Upper lobe of left lung (tissue), 6 donors: Measurements from ENCODE around the gene ITGAX. TPM values are rescaled to one million over a fixed set of nuclear protein-coding genes. Genes with fewer than 3 reads are reported as not detected.

Source experiments
- ATAC-seq, 2 donors: fragments of 200-7000 bp; cut with Tn5 transposase; one replicate each; pipeline ENCODE4 v1.9.1; 2022; ENCODE audit warnings: mild to moderate bottlenecking in 2 of 2, moderate library complexity in 2 of 2; ENCODE audit not compliant: low FRiP score in 2 of 2
- DNase-seq, 2 donors: peaks; one replicate each; pipeline ENCODE4 v3.0.0-alpha.2; 2019 to 2020
- H3K27ac ChIP-seq, 4 donors: fragments of 200-600 bp; sonication (generic); one replicate each; pipeline ENCODE4 v1.5.1; 2016 to 2019
- H3K27me3 ChIP-seq, 4 donors: fragments of 200-600 bp; sonication (generic); one replicate each; pipeline ENCODE4 v1.5.1; 2017 to 2019
- H3K36me3 ChIP-seq, 4 donors: fragments of 200-600 bp; sonication (generic); one replicate each; pipeline ENCODE4 v1.5.1; 2016 to 2019
- H3K4me1 ChIP-seq, 4 donors: fragments of 200-600 bp; sonication (generic); one replicate each; pipeline ENCODE4 v1.5.1; 2018 to 2019
- H3K4me3 ChIP-seq, 4 donors: fragments of 200-600 bp; sonication (generic); one replicate each; pipeline ENCODE4 v1.5.1; 2017 to 2019; ENCODE audit warnings: mild to moderate bottlenecking in 2 of 4, moderate library complexity in 1 of 4
- H3K9me3 ChIP-seq, 4 donors: fragments of 200-600 bp; sonication (generic); one replicate each; pipeline ENCODE4 v1.5.1; 2018 to 2019
- EP300 ChIP-seq, 4 donors: sonication (generic); formaldehyde crosslinking; IDR thresholded peaks; one replicate each; pipeline ENCODE4 v1.5.1; 2017; ENCODE audit warnings: antibody characterized with exemption in 4 of 4, control low read depth in 2 of 4
- POLR2A ChIP-seq, 4 donors: fragments of 450-650 bp; IDR thresholded peaks; one replicate each; pipeline ENCODE4 v1.5.1; 2016 to 2017; ENCODE audit warnings: antibody characterized with exemption in 4 of 4, mild to moderate bottlenecking in 2 of 4
- POLR2AphosphoS5 ChIP-seq, 2 donors: sonication (generic); formaldehyde crosslinking; IDR thresholded peaks; one replicate each; pipeline ENCODE4 v1.5.1; 2017; ENCODE audit warnings: antibody characterized with exemption in 2 of 2
- WGBS, 2 donors: methylation state at CpG; one replicate each; pipeline ENCODE4 v1.1.5; 2017 to 2018; 5-methylcytosine and 5-hydroxymethylcytosine counted together
- total RNA-seq, 6 donors: library from RNA; depleted of rRNA in 4 of 6; stranded (reverse); fragments of >200 nt in 4 of 6; gene quantifications; one replicate each; pipeline versions ENCODE4 v1.1.0 to v1.2.1, GENCODE V29; 2016 to 2021
- TF ChIP-seq, protein P1 (sequence below), 6 experiments: fragments of 450-650 bp in 4 of 6; fragments of 200-600 bp in 2 of 6; sonication (generic) in 2 of 6; IDR thresholded peaks; one replicate each; pipeline ENCODE4 v1.5.1; 2016 to 2019; ENCODE audit warnings: antibody characterized with exemption in 6 of 6
- donor health status: DM: no; HTN: no; CAD: no; lungs with moderate emphysema.
- donor health status: DM: no; HTN: yes; CAD: no; lungs with severe emphysema.

ITGAX gene
- total RNA-seq, 6 donors from 2014 or later = 24.0 to 318 (median 134) TPM

DNA sequence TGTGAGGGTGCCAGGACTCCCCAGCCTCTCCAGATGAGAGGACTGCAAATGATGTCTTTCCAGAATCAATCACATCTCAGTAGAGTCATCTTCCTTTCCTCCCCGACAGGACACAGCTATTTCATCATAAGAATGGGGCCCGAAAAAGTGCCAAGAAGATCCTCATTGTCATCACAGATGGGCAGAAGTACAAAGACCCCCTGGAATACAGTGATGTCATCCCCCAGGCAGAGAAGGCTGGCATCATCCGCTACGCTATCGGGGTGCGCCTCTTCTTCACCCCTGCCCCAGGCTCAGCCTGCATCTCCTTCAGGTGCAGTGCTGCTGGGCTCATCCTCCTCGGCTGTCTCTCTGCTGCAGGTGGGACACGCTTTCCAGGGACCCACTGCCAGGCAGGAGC is 52.4 kb downstream of the ITGAX start:
- WGBS, 2 donors = 78 to 81% methylated on average over 5 to 8 of the region's 8 CpGs
- no peak overlapping the region for H3K4me3 ChIP-seq
- no peaks in the 10 kb centered on the region for H3K4me1 ChIP-seq
- no peaks in the 10 kb centered on the region for H3K27me3 ChIP-seq
- H3K9me3 ChIP-seq = no peaks in the 10 kb centered on the region
- H3K36me3 ChIP-seq = no peaks in the 10 kb centered on the region
- TF ChIP-seq EP300 (IDR thresholded peaks at IDR 0.05) (no peak), POLR2A (IDR thresholded peaks at IDR 0.05) (no peak), POLR2AphosphoS5 (IDR thresholded peaks at IDR 0.05) (no peak)
- TF ChIP-seq, protein P1, sequence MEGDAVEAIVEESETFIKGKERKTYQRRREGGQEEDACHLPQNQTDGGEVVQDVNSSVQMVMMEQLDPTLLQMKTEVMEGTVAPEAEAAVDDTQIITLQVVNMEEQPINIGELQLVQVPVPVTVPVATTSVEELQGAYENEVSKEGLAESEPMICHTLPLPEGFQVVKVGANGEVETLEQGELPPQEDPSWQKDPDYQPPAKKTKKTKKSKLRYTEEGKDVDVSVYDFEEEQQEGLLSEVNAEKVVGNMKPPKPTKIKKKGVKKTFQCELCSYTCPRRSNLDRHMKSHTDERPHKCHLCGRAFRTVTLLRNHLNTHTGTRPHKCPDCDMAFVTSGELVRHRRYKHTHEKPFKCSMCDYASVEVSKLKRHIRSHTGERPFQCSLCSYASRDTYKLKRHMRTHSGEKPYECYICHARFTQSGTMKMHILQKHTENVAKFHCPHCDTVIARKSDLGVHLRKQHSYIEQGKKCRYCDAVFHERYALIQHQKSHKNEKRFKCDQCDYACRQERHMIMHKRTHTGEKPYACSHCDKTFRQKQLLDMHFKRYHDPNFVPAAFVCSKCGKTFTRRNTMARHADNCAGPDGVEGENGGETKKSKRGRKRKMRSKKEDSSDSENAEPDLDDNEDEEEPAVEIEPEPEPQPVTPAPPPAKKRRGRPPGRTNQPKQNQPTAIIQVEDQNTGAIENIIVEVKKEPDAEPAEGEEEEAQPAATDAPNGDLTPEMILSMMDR (IDR thresholded peaks at IDR 0.05) = no peak
- no peak overlapping the region for H3K27ac ChIP-seq
- ATAC-seq (no peak), DNase-seq (no peak)

DNA sequence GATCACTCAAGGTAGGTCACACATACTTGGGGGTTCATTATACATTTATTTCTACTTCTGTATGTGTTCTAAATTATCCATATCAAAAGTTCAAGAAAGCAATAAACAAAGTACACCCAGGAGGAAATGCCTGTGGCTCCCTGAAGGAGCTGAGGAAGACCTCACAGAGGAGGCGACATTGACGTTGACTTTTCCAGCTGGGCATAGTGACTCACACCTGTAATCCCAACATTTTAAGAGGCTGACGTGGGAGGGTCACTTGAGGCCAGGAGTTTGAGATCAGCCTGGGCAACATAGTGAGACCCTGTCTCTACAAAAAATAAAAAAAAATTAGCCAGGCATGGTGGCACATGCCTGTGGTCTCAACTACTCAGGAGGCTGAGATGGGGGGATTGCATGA is 54.5 kb downstream of the ITGAX start:
- Histone ChIP-seq H3K27me3 (no peaks in the 10 kb centered on the region), H3K36me3 (no peaks in the 10 kb centered on the region), H3K4me3 (no peak overlapping the region), H3K9me3 (no peaks in the 10 kb centered on the region), H3K27ac (no peak overlapping the region), H3K4me1 (no peaks in the 10 kb centered on the region)
- ATAC-seq (no peak), DNase-seq (no peak)
- 42 to 56% methylated on average over 3 of the region's 3 CpGs for WGBS, 2 donors
- TF ChIP-seq EP300 (IDR thresholded peaks at IDR 0.05) (no peak), POLR2A (IDR thresholded peaks at IDR 0.05) (no peak), POLR2AphosphoS5 (IDR thresholded peaks at IDR 0.05) (no peak)
- TF ChIP-seq, protein P1 (IDR thresholded peaks at IDR 0.05) = no peak

DNA sequence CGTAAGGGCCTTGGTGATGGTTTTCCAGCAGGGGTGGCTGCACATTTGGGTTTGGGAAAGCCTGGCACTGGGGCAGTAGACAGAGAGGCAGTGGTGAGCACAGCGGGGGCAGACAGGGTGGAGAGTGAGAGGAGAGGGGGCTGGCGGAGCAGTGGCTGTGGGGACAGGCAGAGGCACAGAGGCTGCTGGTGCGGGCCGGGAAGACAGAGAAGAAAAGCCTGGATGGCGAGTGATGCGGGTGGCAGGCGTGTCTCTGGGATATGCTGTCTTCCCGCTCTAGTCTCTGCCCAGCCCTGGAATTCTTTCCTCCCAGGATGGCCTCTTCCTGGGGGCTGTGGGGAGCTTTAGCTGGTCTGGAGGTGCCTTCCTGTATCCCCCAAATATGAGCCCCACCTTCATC is 55.1 kb downstream of the ITGAX start:
- Histone ChIP-seq H3K4me1 (no peaks in the 10 kb centered on the region), H3K27ac (no peak overlapping the region), H3K4me3 (no peak overlapping the region), H3K27me3 (no peaks in the 10 kb centered on the region), H3K9me3 (no peaks in the 10 kb centered on the region), H3K36me3 (no peaks in the 10 kb centered on the region)
- 82 to 83% methylated on average over 9 of the region's 9 CpGs for WGBS, 2 donors
- DNase-seq = no peak
- no peak for ATAC-seq
- TF ChIP-seq EP300 (IDR thresholded peaks at IDR 0.05) = no peak
- TF ChIP-seq, protein P1 (IDR thresholded peaks at IDR 0.05) = no peak
- TF ChIP-seq POLR2A (IDR thresholded peaks at IDR 0.05) = no peak
- TF ChIP-seq POLR2AphosphoS5 (IDR thresholded peaks at IDR 0.05) = no peak

DNA sequence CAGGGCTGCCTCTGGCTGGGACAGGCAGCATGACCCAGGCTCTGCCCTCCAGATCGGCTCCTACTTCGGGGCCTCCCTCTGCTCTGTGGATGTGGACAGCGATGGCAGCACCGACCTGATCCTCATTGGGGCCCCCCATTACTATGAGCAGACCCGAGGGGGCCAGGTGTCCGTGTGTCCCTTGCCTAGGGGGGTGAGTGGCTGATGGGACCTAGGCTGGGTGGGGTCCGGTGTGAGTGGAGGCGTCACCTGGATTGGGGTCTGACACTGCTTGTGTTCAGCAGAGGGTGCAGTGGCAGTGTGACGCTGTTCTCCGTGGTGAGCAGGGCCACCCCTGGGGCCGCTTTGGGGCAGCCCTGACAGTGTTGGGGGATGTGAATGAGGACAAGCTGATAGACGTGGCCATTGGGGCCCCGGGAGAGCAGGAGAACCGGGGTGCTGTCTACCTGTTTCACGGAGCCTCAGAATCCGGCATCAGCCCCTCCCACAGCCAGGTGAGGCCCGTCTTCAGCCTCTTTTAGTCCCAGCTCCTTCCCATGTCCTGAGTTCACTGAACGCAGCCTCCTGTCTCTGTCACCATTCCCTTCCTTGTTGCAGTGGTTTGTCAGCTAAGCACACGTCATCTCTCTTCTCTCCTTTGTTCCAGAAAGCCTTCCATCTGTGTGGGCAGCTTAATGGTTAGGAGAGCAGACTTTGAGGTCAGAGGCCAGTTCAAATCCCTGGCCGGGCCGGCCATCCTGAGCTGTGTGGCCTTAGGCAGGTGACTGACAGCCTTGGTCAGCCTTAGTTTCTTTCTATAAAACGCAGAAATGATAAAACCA is 56.3 kb downstream of the ITGAX start:
- Histone ChIP-seq H3K27me3 (no peaks in the 10 kb centered on the region), H3K27ac (no peak overlapping the region), H3K36me3 (no peaks in the 10 kb centered on the region), H3K9me3 (no peaks in the 10 kb centered on the region), H3K4me1 (no peaks in the 10 kb centered on the region), H3K4me3 (no peak overlapping the region)
- TF ChIP-seq, protein P1 (IDR thresholded peaks at IDR 0.05) = no peak
- TF ChIP-seq EP300 (IDR thresholded peaks at IDR 0.05) (no peak), POLR2A (IDR thresholded peaks at IDR 0.05) (no peak), POLR2AphosphoS5 (IDR thresholded peaks at IDR 0.05) (no peak)
- DNase-seq (peak in 1 of 2 donors; percentile 49), ATAC-seq (no peak)
- WGBS, 2 donors = 68 to 77% methylated on average over 15 to 19 of the region's 22 CpGs

DNA sequence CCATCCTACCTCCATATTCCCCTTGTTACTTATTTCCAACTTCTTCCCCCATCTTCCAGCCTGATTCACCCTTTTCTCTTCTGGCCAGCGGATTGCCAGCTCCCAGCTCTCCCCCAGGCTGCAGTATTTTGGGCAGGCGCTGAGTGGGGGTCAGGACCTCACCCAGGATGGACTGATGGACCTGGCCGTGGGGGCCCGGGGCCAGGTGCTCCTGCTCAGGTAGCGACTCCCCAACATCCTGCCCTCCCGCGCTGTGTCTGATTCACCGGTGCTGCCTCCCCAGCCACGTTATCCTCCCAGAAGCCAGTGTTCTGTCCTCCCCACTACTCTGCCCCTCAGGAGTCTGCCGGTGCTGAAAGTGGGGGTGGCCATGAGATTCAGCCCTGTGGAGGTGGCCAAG is 57.8 kb downstream of the ITGAX start:
- peak in 1 of 2 donors; percentile 15 for ATAC-seq
- Histone ChIP-seq H3K4me1 (no peaks in the 10 kb centered on the region), H3K27me3 (no peaks in the 10 kb centered on the region), H3K4me3 (no peak overlapping the region), H3K9me3 (no peaks in the 10 kb centered on the region), H3K36me3 (no peaks in the 10 kb centered on the region), H3K27ac (no peak overlapping the region)
- DNase-seq = peak in 1 of 2 donors; percentile 66
- TF ChIP-seq EP300 (IDR thresholded peaks at IDR 0.05) (no peak), POLR2AphosphoS5 (IDR thresholded peaks at IDR 0.05) (no peak), POLR2A (IDR thresholded peaks at IDR 0.05) (no peak)
- TF ChIP-seq, protein P1 (IDR thresholded peaks at IDR 0.05) = no peak
- 80 to 86% methylated on average over 3 to 9 of the region's 10 CpGs for WGBS, 2 donors
